22Rv1 (cell line): Measurements from ENCODE around the gene CERS1.
A peak's percentile ranks its signal among the peaks of the same experiment; 100 is the strongest.

ENCODE experiments used
- H3K27ac ChIP-seq: fragments of 450-650 bp; 2 replicates; pipeline ENCODE4 v1.5.1; 2017
- CTCF ChIP-seq: fragments of 450-650 bp; IDR thresholded peaks from 2 replicates; pipeline ENCODE4 v1.5.1; 2017; ENCODE audit warnings: mild to moderate bottlenecking
- ZFX ChIP-seq: fragments of 450-650 bp; IDR thresholded peaks from 2 replicates; pipeline ENCODE4 v1.6.1; 2017; ENCODE audit warnings: antibody characterized with exemption, borderline replicate concordance

CERS1 gene

DNA sequence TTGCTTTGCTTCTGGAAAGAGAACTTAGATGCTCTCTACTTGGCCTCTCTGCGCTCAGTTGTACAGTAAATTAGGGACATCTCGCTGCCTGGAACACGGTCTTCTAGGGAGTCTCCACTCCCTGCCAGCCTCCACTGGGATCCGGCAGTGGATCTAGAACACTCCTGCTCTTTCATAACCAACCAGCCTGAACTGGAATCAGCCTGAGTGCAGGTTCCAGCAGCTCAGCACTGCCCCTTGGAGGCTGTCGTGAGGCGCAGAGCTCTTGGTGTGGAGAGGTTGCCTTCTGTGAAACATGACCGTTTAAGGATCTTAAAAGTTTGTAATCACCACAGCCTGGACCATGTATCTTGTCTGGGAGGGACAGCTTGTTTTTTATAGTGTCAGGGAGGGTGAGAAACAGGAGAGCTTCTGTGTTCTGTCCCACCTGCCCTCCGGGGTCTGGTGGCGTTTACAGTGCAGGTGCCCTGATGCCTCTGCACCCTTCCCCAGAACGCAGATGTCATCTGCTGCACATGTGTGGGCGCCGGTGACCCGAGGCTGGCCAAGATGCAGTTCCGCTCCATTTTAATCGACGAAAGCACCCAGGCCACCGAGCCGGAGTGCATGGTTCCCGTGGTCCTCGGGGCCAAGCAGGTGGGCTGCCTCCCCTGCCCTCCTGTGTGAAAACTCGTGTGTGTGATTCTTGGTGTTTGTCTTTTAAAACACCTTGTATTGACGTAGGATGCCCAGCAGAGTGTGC is 39.4 kb downstream of the CERS1 start:
- TF ChIP-seq CTCF = peak; percentile 30; the same call in 1 of the 2 replicates
- TF ChIP-seq ZFX = no peak

GRCh38 chr19:18855647-18856384 is 40.1 kb downstream of the CERS1 start:
- no peak for TF ChIP-seq CTCF
- TF ChIP-seq ZFX = no peak
- no peak overlapping the region for H3K27ac ChIP-seq

More for the DNA sequence above, 39.4 kb downstream of the CERS1 start:
- no peak overlapping the region for H3K27ac ChIP-seq

DNA sequence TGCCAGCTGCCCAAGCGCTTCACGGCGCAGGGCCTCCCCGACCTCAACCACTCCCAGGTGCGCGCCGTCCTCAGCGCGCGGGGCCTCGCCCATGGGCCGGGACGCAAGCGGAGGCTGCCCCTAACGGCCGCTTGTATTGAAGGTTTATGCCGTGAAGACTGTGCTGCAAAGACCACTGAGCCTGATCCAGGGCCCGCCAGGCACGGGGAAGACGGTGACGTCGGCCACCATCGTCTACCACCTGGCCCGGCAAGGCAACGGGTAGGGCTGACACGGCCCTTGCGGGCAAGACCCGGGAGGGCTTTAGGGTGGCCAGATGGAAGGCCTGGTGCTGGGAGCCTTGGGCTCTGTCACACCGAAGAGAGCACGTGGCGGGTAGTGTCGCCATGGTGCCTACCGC is 41.0 kb downstream of the CERS1 start:
- no peak for TF ChIP-seq ZFX
- no peak for TF ChIP-seq CTCF
- no peak overlapping the region for H3K27ac ChIP-seq

DNA sequence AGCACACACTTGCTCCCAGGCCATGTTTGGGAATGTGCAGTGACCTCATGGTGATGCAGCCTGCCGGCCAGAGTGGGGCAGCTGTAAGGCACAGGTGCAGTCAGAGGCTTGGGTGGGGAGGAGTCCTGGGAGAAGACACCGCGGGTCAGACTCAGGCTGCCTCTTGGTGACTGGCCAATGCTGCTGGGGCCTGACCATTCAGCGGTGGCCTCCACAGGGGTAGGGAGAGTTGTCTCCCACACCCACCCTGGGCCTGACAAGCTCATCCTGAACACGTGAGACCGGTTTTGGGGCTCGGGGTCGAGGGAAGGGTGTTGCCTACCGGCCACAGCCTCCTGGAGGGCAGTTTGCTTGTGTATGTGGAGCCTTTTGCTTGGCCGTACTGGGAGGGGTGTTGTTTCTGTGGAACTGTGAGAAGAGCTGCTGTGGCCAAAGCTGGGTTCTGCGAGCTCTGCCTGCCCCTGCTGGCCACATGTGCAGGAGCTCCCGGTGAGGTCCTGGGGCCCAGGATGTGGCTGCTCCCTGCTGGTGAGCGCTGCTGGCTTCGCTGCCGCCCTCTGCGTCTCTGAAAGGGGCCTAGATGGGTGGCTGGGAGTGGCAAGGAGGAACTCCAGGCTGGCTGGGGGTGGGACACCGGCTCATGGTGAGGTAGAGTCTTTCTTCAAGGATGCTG is 42.1 kb downstream of the CERS1 start:
- TF ChIP-seq CTCF = no peak
- TF ChIP-seq ZFX = no peak
- no peak overlapping the region for H3K27ac ChIP-seq

DNA sequence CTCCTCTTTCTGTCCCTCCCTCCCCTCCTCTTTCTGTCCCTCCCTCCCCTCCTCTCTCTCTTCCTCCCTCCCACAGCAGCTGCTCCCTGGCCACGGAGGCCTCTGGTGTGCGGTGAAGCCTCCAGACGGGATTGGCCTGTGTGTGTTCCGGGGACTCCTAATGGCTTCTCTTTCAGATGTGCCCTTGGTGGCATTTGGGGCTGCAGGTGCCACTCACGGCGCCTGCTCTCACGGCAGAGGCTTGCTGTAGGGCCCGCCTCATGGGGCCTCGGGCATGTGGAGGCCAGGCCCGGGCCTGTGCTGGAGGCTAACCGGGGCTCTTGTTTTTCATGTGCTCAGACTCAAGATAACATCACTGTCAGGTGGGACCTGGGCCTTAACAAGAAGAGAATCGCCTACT is 43.3 kb downstream of the CERS1 start:
- H3K27ac ChIP-seq = no peak overlapping the region
- TF ChIP-seq CTCF (no peak), ZFX (no peak)

DNA sequence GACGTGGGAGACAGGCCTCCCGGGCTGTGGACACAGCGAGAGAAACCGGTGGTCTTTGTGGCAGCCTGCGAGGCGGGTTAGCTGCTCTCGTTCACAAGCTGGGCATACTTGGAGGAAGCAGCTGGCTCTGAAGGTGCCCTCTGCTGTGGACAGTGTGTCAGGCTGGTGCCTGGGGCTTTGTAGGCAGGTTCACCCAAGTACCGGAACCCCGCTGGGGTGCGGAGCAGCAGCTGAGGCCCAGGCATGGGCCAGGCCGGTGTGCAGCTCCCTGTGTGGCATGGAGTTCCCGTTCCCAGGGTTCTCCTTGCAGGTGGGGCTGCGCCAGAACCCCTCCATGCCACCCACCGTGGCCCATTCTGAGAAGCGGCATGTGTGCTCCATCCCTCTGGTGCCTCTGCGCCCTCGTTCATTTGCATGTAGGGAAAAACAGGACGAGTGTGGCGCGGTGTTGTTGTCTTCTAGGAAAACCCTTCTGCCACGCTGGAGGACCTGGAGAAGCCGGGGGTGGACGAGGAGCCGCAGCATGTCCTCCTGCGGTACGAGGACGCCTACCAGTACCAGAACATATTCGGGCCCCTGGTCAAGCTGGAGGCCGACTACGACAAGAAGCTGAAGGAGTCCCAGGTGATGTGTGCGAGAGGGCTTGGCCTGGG is 44.2 kb downstream of the CERS1 start:
- no peak overlapping the region for H3K27ac ChIP-seq
- TF ChIP-seq CTCF = no peak
- TF ChIP-seq ZFX = no peak
